SK-N-SH treated with all-trans-retinoic acid at 6 μM for 48 hours (cell line): ENCODE measurements around the gene SCNN1B.

ENCODE experiments used
- ARNTL ChIP-seq: fragments of 450-650 bp; formaldehyde crosslinking; IDR thresholded peaks from 2 replicates; pipeline ENCODE4 v1.5.0; 2020; ENCODE audit warnings: low read depth, mild to moderate bottlenecking, moderate library complexity, borderline replicate concordance
- BACH2 ChIP-seq: fragments of 250-450 bp; sonication (Bioruptor Pico); IDR thresholded peaks from 2 replicates; pipeline ENCODE4 v1.9.0; 2021; ENCODE audit warnings: mild to moderate bottlenecking, borderline replicate concordance
- ISL1 ChIP-seq: fragments of 250-450 bp; sonication (Bioruptor Pico); IDR thresholded peaks from 2 replicates; pipeline ENCODE4 v2.1.2; 2022; ENCODE audit warnings: mild to moderate bottlenecking, moderate library complexity
- OSR1 ChIP-seq: fragments of 250-450 bp; sonication (Bioruptor Pico); IDR thresholded peaks from 2 replicates; pipeline ENCODE4 v1.8.0; 2022; ENCODE audit warnings: moderate library complexity, mild to moderate bottlenecking, inconsistent platforms
- RARB ChIP-seq: fragments of 250-450 bp; sonication (Bioruptor Pico); IDR thresholded peaks from 2 replicates; pipeline ENCODE4 v1.8.0; 2021; ENCODE audit warnings: mild to moderate bottlenecking, moderate library complexity
- TCF4 ChIP-seq: fragments of 250-450 bp; sonication (Bioruptor Pico); IDR thresholded peaks from 2 replicates; pipeline ENCODE4 v1.8.0; 2021; ENCODE audit warnings: mild to moderate bottlenecking, moderate library complexity, borderline replicate concordance
- TOX ChIP-seq: fragments of 250-450 bp; sonication (Bioruptor Pico); IDR thresholded peaks from 2 replicates; pipeline ENCODE4 v1.8.0; 2021; ENCODE audit warnings: mild to moderate bottlenecking, moderate library complexity, borderline replicate concordance
- ZFP3 ChIP-seq: fragments of 250-450 bp; sonication (Bioruptor Pico); IDR thresholded peaks from 2 replicates; pipeline ENCODE4 v1.5.0; 2020; ENCODE audit warnings: mild to moderate bottlenecking, moderate library complexity
- ZFP30 ChIP-seq: fragments of 450-650 bp; formaldehyde crosslinking; IDR thresholded peaks from 2 replicates; pipeline ENCODE4 v1.5.0; 2022; ENCODE audit warnings: mild to moderate bottlenecking, moderate library complexity
- TF ChIP-seq, protein P1 (sequence below): fragments of 250-450 bp; sonication (Bioruptor Pico); IDR thresholded peaks from 2 replicates; pipeline ENCODE4 v1.8.0; 2020; ENCODE audit warnings: mild to moderate bottlenecking, moderate library complexity, borderline replicate concordance
- TF ChIP-seq, protein P2 (sequence below): fragments of 250-450 bp; sonication (Bioruptor Pico); IDR thresholded peaks from 2 replicates; pipeline ENCODE4 v1.5.0; 2020; ENCODE audit warnings: mild to moderate bottlenecking, moderate library complexity
- TF ChIP-seq, protein P3 (sequence below): fragments of 250-450 bp; sonication (Bioruptor Pico); IDR thresholded peaks from 2 replicates; pipeline ENCODE4 v1.8.0; 2021; ENCODE audit warnings: low read depth, mild to moderate bottlenecking, moderate library complexity, borderline replicate concordance

DNA sequence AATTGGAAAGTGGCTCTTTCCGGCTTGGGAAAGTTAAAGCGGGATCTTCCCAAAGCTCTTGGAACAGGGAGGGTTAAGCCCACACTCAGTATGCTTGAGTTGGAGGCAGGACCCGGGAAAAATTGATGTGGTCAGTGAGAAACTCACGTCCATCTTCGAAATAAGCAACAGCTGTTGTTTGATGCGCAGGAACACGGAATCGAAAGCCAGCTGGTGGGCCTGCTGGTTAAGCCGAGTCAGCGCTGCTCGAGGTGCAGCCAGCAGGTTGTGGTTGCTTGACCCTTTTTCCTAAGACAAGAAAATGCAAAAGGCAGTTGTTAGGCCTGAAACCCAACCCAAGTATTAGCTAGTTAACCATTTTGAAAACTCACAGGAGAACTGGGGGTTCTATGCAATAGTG lies 101.4 kb downstream of the SCNN1B start:
- TF ChIP-seq, protein P1, sequence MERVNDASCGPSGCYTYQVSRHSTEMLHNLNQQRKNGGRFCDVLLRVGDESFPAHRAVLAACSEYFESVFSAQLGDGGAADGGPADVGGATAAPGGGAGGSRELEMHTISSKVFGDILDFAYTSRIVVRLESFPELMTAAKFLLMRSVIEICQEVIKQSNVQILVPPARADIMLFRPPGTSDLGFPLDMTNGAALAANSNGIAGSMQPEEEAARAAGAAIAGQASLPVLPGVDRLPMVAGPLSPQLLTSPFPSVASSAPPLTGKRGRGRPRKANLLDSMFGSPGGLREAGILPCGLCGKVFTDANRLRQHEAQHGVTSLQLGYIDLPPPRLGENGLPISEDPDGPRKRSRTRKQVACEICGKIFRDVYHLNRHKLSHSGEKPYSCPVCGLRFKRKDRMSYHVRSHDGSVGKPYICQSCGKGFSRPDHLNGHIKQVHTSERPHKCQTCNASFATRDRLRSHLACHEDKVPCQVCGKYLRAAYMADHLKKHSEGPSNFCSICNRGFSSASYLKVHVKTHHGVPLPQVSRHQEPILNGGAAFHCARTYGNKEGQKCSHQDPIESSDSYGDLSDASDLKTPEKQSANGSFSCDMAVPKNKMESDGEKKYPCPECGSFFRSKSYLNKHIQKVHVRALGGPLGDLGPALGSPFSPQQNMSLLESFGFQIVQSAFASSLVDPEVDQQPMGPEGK (CRISPR knock-in tag): no peak
- TF ChIP-seq ZFP3 (CRISPR knock-in tag) (no peak), RARB (CRISPR knock-in tag) (no peak), ZFP30 (CRISPR knock-in tag) (no peak), ARNTL (CRISPR knock-in tag) (no peak), TOX (CRISPR knock-in tag) (no peak), ISL1 (no peak), BACH2 (CRISPR knock-in tag) (no peak), OSR1 (CRISPR knock-in tag) (no peak), TCF4 (no peak)
- TF ChIP-seq, protein P2, sequence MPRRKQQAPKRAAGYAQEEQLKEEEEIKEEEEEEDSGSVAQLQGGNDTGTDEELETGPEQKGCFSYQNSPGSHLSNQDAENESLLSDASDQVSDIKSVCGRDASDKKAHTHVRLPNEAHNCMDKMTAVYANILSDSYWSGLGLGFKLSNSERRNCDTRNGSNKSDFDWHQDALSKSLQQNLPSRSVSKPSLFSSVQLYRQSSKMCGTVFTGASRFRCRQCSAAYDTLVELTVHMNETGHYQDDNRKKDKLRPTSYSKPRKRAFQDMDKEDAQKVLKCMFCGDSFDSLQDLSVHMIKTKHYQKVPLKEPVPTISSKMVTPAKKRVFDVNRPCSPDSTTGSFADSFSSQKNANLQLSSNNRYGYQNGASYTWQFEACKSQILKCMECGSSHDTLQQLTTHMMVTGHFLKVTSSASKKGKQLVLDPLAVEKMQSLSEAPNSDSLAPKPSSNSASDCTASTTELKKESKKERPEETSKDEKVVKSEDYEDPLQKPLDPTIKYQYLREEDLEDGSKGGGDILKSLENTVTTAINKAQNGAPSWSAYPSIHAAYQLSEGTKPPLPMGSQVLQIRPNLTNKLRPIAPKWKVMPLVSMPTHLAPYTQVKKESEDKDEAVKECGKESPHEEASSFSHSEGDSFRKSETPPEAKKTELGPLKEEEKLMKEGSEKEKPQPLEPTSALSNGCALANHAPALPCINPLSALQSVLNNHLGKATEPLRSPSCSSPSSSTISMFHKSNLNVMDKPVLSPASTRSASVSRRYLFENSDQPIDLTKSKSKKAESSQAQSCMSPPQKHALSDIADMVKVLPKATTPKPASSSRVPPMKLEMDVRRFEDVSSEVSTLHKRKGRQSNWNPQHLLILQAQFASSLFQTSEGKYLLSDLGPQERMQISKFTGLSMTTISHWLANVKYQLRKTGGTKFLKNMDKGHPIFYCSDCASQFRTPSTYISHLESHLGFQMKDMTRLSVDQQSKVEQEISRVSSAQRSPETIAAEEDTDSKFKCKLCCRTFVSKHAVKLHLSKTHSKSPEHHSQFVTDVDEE: no peak
- TF ChIP-seq, protein P3, sequence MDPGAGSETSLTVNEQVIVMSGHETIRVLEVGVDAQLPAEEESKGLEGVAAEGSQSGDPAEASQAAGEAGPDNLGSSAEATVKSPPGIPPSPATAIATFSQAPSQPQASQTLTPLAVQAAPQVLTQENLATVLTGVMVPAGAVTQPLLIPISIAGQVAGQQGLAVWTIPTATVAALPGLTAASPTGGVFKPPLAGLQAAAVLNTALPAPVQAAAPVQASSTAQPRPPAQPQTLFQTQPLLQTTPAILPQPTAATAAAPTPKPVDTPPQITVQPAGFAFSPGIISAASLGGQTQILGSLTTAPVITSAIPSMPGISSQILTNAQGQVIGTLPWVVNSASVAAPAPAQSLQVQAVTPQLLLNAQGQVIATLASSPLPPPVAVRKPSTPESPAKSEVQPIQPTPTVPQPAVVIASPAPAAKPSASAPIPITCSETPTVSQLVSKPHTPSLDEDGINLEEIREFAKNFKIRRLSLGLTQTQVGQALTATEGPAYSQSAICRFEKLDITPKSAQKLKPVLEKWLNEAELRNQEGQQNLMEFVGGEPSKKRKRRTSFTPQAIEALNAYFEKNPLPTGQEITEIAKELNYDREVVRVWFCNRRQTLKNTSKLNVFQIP (CRISPR knock-in tag): no peak
